RWPE2 (cell line): ENCODE data around the gene LRP4.

Experiments
- ATAC-seq: fragments of 200-7000 bp; cut with Tn5 transposase; 3 replicates; pipeline ENCODE4 v1.9.1; 2021; ENCODE audit warnings: low read depth
- DNase-seq: peaks from one replicate; pipeline ENCODE4 v3.0.0-alpha.2; 2020; ENCODE audit warnings: low spot score
- H3K27ac ChIP-seq: fragments of 450-650 bp; 2 replicates; pipeline ENCODE4 v1.5.1; 2017; ENCODE audit warnings: mild to moderate bottlenecking; ENCODE audit not compliant: poor library complexity, severe bottlenecking
- H3K27me3 ChIP-seq: fragments of 250-450 bp; sonication (Bioruptor Pico); 2 replicates; pipeline ENCODE4 v1.5.1; 2021; ENCODE audit warnings: mild to moderate bottlenecking, moderate library complexity; ENCODE audit not compliant: insufficient read depth, poor library complexity, severe bottlenecking
- H3K36me3 ChIP-seq: fragments of 250-450 bp; sonication (Bioruptor Pico); 2 replicates; pipeline ENCODE4 v1.5.1; 2020; ENCODE audit warnings: low read depth, mild to moderate bottlenecking, moderate library complexity
- H3K4me1 ChIP-seq: fragments of 250-450 bp; sonication (Bioruptor Pico); 2 replicates; pipeline ENCODE4 v1.5.1; 2021; ENCODE audit warnings: mild to moderate bottlenecking, moderate library complexity; ENCODE audit not compliant: insufficient read depth, poor library complexity, severe bottlenecking
- H3K4me3 ChIP-seq: fragments of 250-450 bp; sonication (Bioruptor Pico); 2 replicates; pipeline ENCODE4 v1.5.1; 2021; ENCODE audit warnings: mild to moderate bottlenecking, moderate library complexity; ENCODE audit not compliant: severe bottlenecking
- H3K9me3 ChIP-seq: fragments of 250-450 bp; sonication (Bioruptor Pico); 2 replicates; pipeline ENCODE4 v1.5.1; 2021; ENCODE audit warnings: mild to moderate bottlenecking, moderate library complexity; ENCODE audit not compliant: severe bottlenecking
- TF ChIP-seq, protein P1 (sequence below): fragments of 450-650 bp; IDR thresholded peaks from one replicate; pipeline ENCODE4 v1.5.1; 2017; ENCODE audit warnings: mild to moderate bottlenecking, moderate library complexity; ENCODE audit not compliant: poor library complexity, severe bottlenecking

Gene LRP4

GRCh38 chr11:46961041-46961440 lies 42.7 kb upstream of the LRP4 start:
- no peak overlapping the region for H3K4me3 ChIP-seq
- no peak for ATAC-seq
- TF ChIP-seq, protein P1, sequence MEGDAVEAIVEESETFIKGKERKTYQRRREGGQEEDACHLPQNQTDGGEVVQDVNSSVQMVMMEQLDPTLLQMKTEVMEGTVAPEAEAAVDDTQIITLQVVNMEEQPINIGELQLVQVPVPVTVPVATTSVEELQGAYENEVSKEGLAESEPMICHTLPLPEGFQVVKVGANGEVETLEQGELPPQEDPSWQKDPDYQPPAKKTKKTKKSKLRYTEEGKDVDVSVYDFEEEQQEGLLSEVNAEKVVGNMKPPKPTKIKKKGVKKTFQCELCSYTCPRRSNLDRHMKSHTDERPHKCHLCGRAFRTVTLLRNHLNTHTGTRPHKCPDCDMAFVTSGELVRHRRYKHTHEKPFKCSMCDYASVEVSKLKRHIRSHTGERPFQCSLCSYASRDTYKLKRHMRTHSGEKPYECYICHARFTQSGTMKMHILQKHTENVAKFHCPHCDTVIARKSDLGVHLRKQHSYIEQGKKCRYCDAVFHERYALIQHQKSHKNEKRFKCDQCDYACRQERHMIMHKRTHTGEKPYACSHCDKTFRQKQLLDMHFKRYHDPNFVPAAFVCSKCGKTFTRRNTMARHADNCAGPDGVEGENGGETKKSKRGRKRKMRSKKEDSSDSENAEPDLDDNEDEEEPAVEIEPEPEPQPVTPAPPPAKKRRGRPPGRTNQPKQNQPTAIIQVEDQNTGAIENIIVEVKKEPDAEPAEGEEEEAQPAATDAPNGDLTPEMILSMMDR: no peak
- H3K27ac ChIP-seq: no peak overlapping the region
- no peaks in the 10 kb centered on the region for H3K36me3 ChIP-seq
- H3K27me3 ChIP-seq: no peaks in the 10 kb centered on the region
- no peaks in the 10 kb centered on the region for H3K9me3 ChIP-seq
- DNase-seq: no peak
- H3K4me1 ChIP-seq: no peaks in the 10 kb centered on the region

DNA sequence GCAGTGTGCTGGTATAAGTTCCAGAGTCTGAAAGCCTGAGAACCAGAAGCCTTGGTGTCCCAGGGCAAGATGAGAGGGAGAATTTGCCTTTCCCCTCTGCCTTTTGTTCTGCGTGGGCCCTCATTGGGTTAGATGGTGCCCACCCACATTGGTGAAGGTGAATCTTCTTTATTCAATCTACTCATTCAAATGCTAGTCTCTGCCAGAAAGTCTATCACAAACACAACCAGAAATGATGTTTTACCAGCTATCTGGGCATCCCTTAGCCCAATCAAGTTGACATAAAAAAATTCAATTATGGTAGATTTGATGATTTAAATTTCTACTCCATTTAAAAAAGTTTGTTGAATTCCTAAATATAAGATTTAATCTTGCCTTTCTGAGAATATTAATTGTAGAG lies 40.4 kb upstream of the LRP4 start:
- H3K27ac ChIP-seq: no peak overlapping the region
- no peak overlapping the region for H3K4me3 ChIP-seq
- H3K9me3 ChIP-seq: no peaks in the 10 kb centered on the region
- ATAC-seq (no peak), DNase-seq (no peak)
- TF ChIP-seq, protein P1: no peak
- no peaks in the 10 kb centered on the region for H3K36me3 ChIP-seq
- H3K27me3 ChIP-seq: no peaks in the 10 kb centered on the region
- no peaks in the 10 kb centered on the region for H3K4me1 ChIP-seq

GRCh38 chr11:46953093-46953492 lies 34.7 kb upstream of the LRP4 start:
- DNase-seq (no peak), ATAC-seq (no peak)
- no peak overlapping the region for H3K4me3 ChIP-seq
- H3K36me3 ChIP-seq: no peaks in the 10 kb centered on the region
- TF ChIP-seq, protein P1: no peak
- H3K4me1 ChIP-seq: peaks cover 2% of the 10 kb centered on the region
- no peak overlapping the region for H3K27ac ChIP-seq
- no peaks in the 10 kb centered on the region for H3K9me3 ChIP-seq
- no peaks in the 10 kb centered on the region for H3K27me3 ChIP-seq

- H3K9me3 ChIP-seq: no peaks in the 10 kb centered on the region
- H3K36me3 ChIP-seq: no peaks in the 10 kb centered on the region
- no peak for DNase-seq
- no peaks in the 10 kb centered on the region for H3K27me3 ChIP-seq
- no peak overlapping the region for H3K4me3 ChIP-seq
- no peak for ATAC-seq
- H3K27ac ChIP-seq: no peak overlapping the region
- peaks cover 2% of the 10 kb centered on the region for H3K4me1 ChIP-seq
- TF ChIP-seq, protein P1: no peak
Measured at GRCh38 chr11:46952553-46952952, 34.2 kb upstream of the LRP4 start.

- H3K36me3 ChIP-seq: no peaks in the 10 kb centered on the region
- no peak overlapping the region for H3K27ac ChIP-seq
- no peaks in the 10 kb centered on the region for H3K27me3 ChIP-seq
- H3K4me3 ChIP-seq: no peak overlapping the region
- DNase-seq (no peak), ATAC-seq (no peak)
- H3K4me1 ChIP-seq: peaks cover 2% of the 10 kb centered on the region
- H3K9me3 ChIP-seq: no peaks in the 10 kb centered on the region
- TF ChIP-seq, protein P1: no peak
Measured at GRCh38 chr11:46951864-46952263, 33.5 kb upstream of the LRP4 start.
